Cardiac muscle cell (in vitro differentiated cells and primary cell): Measurements from ENCODE around the gene MYO1B. TPM values are rescaled to one million over a fixed set of nuclear protein-coding genes. Genes with fewer than 3 reads are reported as not detected.

ENCODE experiments used
- DNase-seq, 2 donors: peaks; one replicate each; pipeline versions ENCODE4 v3.0.0 to v3.0.0-alpha.2; 2010 to 2017; ENCODE audit warnings: low read depth in 1 of 2, low spot score in 1 of 2
- H3K27ac ChIP-seq: fragments of 200-600 bp; sonication (generic); 2 replicates; pipeline ENCODE4 v1.5.1; 2016
- H3K27me3 ChIP-seq: fragments of 200-600 bp; sonication (generic); 2 replicates; pipeline ENCODE4 v1.6.0; 2016; ENCODE audit warnings: control low read depth
- H3K36me3 ChIP-seq: fragments of 200-600 bp; sonication (generic); 2 replicates; pipeline ENCODE4 v1.5.1; 2016; ENCODE audit warnings: control low read depth
- H3K4me1 ChIP-seq: fragments of 200-600 bp; sonication (generic); 2 replicates; pipeline ENCODE4 v1.8.1; 2017; ENCODE audit warnings: low read depth, mild to moderate bottlenecking, mixed run types
- H3K4me3 ChIP-seq: fragments of 200-600 bp; sonication (generic); 2 replicates; pipeline ENCODE4 v1.5.1; 2016; ENCODE audit warnings: mild to moderate bottlenecking
- H3K9me3 ChIP-seq: fragments of 200-600 bp; sonication (generic); 2 replicates; pipeline ENCODE4 v1.5.1; 2017; ENCODE audit warnings: low read depth, mild to moderate bottlenecking, control low read depth
- CTCF ChIP-seq: IDR thresholded peaks from 2 replicates; pipeline ENCODE4 v1.5.1; 2012; ENCODE audit warnings: low read depth, mild to moderate bottlenecking, low read length
- polyA plus RNA-seq: library from polyadenylated mRNA; unstranded; fragments of >200 nt; fragmentation: Nextera tagmentation; extraction: Ambion mirVana; gene quantifications from 2 replicates; pipeline ENCODE4 v1.2.1, GENCODE V29; 2016
- total RNA-seq: library from RNA; depleted of rRNA; stranded (reverse); fragments of >200 nt; gene quantifications from 2 replicates; pipeline ENCODE4 v1.2.3, GENCODE V29; 2016

MYO1B gene
- total and polyA plus RNA-seq, 2 experiments from 2014 or later: 33.1 to 44.5 TPM

- H3K27ac ChIP-seq: no peak overlapping the region
- no peak for DNase-seq
- no peaks in the 10 kb centered on the region for H3K4me1 ChIP-seq
- H3K36me3 ChIP-seq: peaks cover 3% of the 10 kb centered on the region
- no peaks in the 10 kb centered on the region for H3K27me3 ChIP-seq
- H3K9me3 ChIP-seq: no peaks in the 10 kb centered on the region
- no peak overlapping the region for H3K4me3 ChIP-seq
- no peak for TF ChIP-seq CTCF
Measured at GRCh38 chr2:191351298-191351697, 106.1 kb downstream of the MYO1B start.

- H3K4me1 ChIP-seq: no peaks in the 10 kb centered on the region
- no peak overlapping the region for H3K4me3 ChIP-seq
- no peaks in the 10 kb centered on the region for H3K27me3 ChIP-seq
- H3K9me3 ChIP-seq: no peaks in the 10 kb centered on the region
- H3K36me3 ChIP-seq: peaks cover 3% of the 10 kb centered on the region
- DNase-seq: no peak
- H3K27ac ChIP-seq: no peak overlapping the region
- no peak for TF ChIP-seq CTCF
Measured at GRCh38 chr2:191351921-191352320, 106.7 kb downstream of the MYO1B start.

- no peaks in the 10 kb centered on the region for H3K27me3 ChIP-seq
- H3K4me1 ChIP-seq: no peaks in the 10 kb centered on the region
- H3K36me3 ChIP-seq: peaks cover 3% of the 10 kb centered on the region
- no peak overlapping the region for H3K27ac ChIP-seq
- DNase-seq: peak in 1 of 2 donors; percentile 68
- TF ChIP-seq CTCF: no peak
- H3K4me3 ChIP-seq: no peak overlapping the region
- no peaks in the 10 kb centered on the region for H3K9me3 ChIP-seq
Measured at GRCh38 chr2:191352536-191352935, 107.3 kb downstream of the MYO1B start.

DNA sequence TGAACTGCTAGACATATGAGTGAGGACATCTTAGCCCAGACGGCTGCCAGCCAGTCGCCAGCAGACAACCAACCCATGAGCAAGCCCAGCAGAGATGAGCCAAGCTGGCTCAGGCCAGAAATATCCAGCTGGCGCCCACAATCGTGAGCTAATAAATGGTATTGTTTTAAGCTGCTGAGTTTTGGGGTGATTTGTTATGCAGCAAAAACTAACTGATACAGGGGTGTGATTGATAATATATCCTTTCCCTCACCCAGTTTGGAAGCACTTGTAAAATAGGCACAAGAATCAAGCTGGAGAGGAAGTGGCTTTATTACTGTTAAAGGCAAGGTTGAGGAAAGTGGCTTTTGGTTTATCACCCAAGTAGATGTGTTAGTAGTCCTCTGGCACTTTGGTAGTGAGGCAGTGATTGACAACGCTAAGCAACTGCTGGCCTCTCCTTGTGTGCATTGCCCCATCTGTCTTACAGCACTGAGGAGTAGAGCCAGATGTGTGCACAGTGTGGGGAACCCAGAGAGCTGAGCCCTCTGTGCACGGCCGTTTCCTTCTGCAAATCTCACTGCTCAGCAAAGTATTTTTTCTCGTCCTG, 110.1 kb downstream of the MYO1B start:
- DNase-seq: no peak
- Histone ChIP-seq H3K36me3 (peaks cover 3% of the 10 kb centered on the region), H3K4me1 (peaks cover 4% of the 10 kb centered on the region), H3K4me3 (no peak overlapping the region), H3K27ac (no peak overlapping the region), H3K9me3 (no peaks in the 10 kb centered on the region), H3K27me3 (no peaks in the 10 kb centered on the region)
- no peak for TF ChIP-seq CTCF

GRCh38 chr2:191357678-191358077, 112.5 kb downstream of the MYO1B start:
- no peak overlapping the region for H3K4me3 ChIP-seq
- H3K36me3 ChIP-seq: peaks cover 4% of the 10 kb centered on the region
- no peaks in the 10 kb centered on the region for H3K9me3 ChIP-seq
- DNase-seq: no peak
- H3K27me3 ChIP-seq: no peaks in the 10 kb centered on the region
- peaks cover 4% of the 10 kb centered on the region for H3K4me1 ChIP-seq
- no peak for TF ChIP-seq CTCF
- no peak overlapping the region for H3K27ac ChIP-seq
